Tibial nerve (tissue), 4 donors: ENCODE data around the gene EXOSC1. TPM values are rescaled to one million over a fixed set of nuclear protein-coding genes. Genes with fewer than 3 reads are reported as not detected.

Experiments used
- DNase-seq, 2 donors: peaks; one replicate each; pipeline ENCODE4 v3.0.0-alpha.2; 2019; ENCODE audit warnings: low spot score in 2 of 2
- H3K27ac ChIP-seq, 4 donors: fragments of 200-600 bp; sonication (generic) in 3 of 4; one replicate each; pipeline ENCODE4 v1.5.1; 2017 to 2019; ENCODE audit warnings: mild to moderate bottlenecking in 1 of 4
- H3K27me3 ChIP-seq, 2 donors: fragments of 200-600 bp; sonication (generic) in 1 of 2; one replicate each; pipeline versions ENCODE4 v1.5.1 to v1.6.0; 2017 to 2019
- H3K36me3 ChIP-seq, 3 donors: fragments of 200-600 bp; sonication (generic); one replicate each; pipeline ENCODE4 v1.5.1; 2018 to 2019
- H3K4me1 ChIP-seq, 4 donors: fragments of 200-600 bp; sonication (generic) in 3 of 4; one replicate each; pipeline ENCODE4 v1.5.1; 2017 to 2019
- H3K4me3 ChIP-seq, 4 donors: fragments of 200-600 bp; sonication (generic) in 3 of 4; one replicate each; pipeline ENCODE4 v1.5.1; 2017 to 2019; ENCODE audit warnings: mild to moderate bottlenecking in 1 of 4, moderate library complexity in 1 of 4
- H3K9me3 ChIP-seq, 4 donors: fragments of 200-600 bp; sonication (generic) in 3 of 4; one replicate each; pipeline ENCODE4 v1.5.1; 2017 to 2019
- CTCF ChIP-seq, 5 experiments: fragments of 200-600 bp in 3 of 5; fragments of 450-650 bp in 2 of 5; sonication (generic) in 3 of 5; IDR thresholded peaks; one replicate each; pipeline ENCODE4 v1.5.1; 2016 to 2019; ENCODE audit warnings: antibody characterized with exemption in 5 of 5, mild to moderate bottlenecking in 3 of 5, moderate library complexity in 2 of 5
- EP300 ChIP-seq, 2 donors: sonication (generic); formaldehyde crosslinking; IDR thresholded peaks; one replicate each; pipeline ENCODE4 v1.6.1; 2017; ENCODE audit warnings: antibody characterized with exemption in 2 of 2, mild to moderate bottlenecking in 1 of 2
- POLR2A ChIP-seq, 2 donors: fragments of 450-650 bp; IDR thresholded peaks; one replicate each; pipeline ENCODE4 v1.6.1; 2017; ENCODE audit warnings: antibody characterized with exemption in 2 of 2, mild to moderate bottlenecking in 2 of 2, moderate library complexity in 2 of 2
- WGBS, 2 donors: methylation state at CpG; one replicate each; pipeline ENCODE4 v1.1.5; 2018; 5-methylcytosine and 5-hydroxymethylcytosine counted together
- total RNA-seq, 4 donors: library from RNA; depleted of rRNA; stranded (reverse); fragments of >200 nt; gene quantifications; one replicate each; pipeline ENCODE4 v1.1.0, GENCODE V29; 2016

EXOSC1 gene
- total RNA-seq, 4 donors from 2014 or later = 21.6 to 40.8 (median 33.4) TPM

- Histone ChIP-seq H3K27ac (peak overlapping the region in 2 of 4 donors; percentile 28), H3K36me3 (peaks cover 15 to 100% (median 42%) of the 10 kb centered on the region in 3 donors), H3K4me3 (no peak overlapping the region), H3K4me1 (peaks cover 0 to 16% (median 0%) of the 10 kb centered on the region in 4 donors), H3K9me3 (no peaks in the 10 kb centered on the region), H3K27me3 (no peaks in the 10 kb centered on the region)
- no peak for DNase-seq
- 83 to 91% methylated on average over 2 to 4 of the region's 4 CpGs for WGBS, 2 donors
- no peak for TF ChIP-seq EP300 (IDR thresholded peaks at IDR 0.05)
- no peak for TF ChIP-seq CTCF (IDR thresholded peaks at IDR 0.05)
- TF ChIP-seq POLR2A (IDR thresholded peaks at IDR 0.05) = no peak
Measured at GRCh38 chr10:97466755-97467154, 20.9 kb upstream of the EXOSC1 start.

- Histone ChIP-seq H3K9me3 (no peaks in the 10 kb centered on the region), H3K36me3 (peaks cover 15 to 100% (median 46%) of the 10 kb centered on the region in 3 donors), H3K4me3 (no peak overlapping the region), H3K27ac (peak overlapping the region in 1 of 4 donors; percentile 28), H3K4me1 (peaks cover 0 to 16% (median 0%) of the 10 kb centered on the region in 4 donors), H3K27me3 (no peaks in the 10 kb centered on the region)
- TF ChIP-seq EP300 (IDR thresholded peaks at IDR 0.05) = no peak
- TF ChIP-seq CTCF (IDR thresholded peaks at IDR 0.05) = no peak
- no peak for TF ChIP-seq POLR2A (IDR thresholded peaks at IDR 0.05)
- WGBS, 2 donors = 83% methylated on average over 7 of the region's 7 CpGs
- DNase-seq = no peak
Measured at GRCh38 chr10:97465982-97466381, 20.2 kb upstream of the EXOSC1 start.

GRCh38 chr10:97464226-97464625, 18.4 kb upstream of the EXOSC1 start:
- H3K36me3 ChIP-seq = peaks cover 4 to 100% (median 57%) of the 10 kb centered on the region in 3 donors
- peak overlapping the region in 3 of 4 donors; percentile 8 to 60 (median 59) for H3K27ac ChIP-seq
- no peak overlapping the region for H3K4me3 ChIP-seq
- DNase-seq = no peak
- peaks cover 0 to 16% (median 0%) of the 10 kb centered on the region in 4 donors for H3K4me1 ChIP-seq
- H3K27me3 ChIP-seq = no peaks in the 10 kb centered on the region
- 67 to 91% methylated on average over 1 of the region's 1 CpG for WGBS, 2 donors
- TF ChIP-seq CTCF (IDR thresholded peaks at IDR 0.05) = no peak
- TF ChIP-seq POLR2A (IDR thresholded peaks at IDR 0.05) = no peak
- TF ChIP-seq EP300 (IDR thresholded peaks at IDR 0.05) = no peak
- H3K9me3 ChIP-seq = no peaks in the 10 kb centered on the region

- Histone ChIP-seq H3K36me3 (peaks cover 6 to 100% (median 57%) of the 10 kb centered on the region in 3 donors), H3K4me3 (no peak overlapping the region), H3K9me3 (no peaks in the 10 kb centered on the region), H3K27me3 (no peaks in the 10 kb centered on the region), H3K4me1 (peaks cover 0 to 16% (median 0%) of the 10 kb centered on the region in 4 donors), H3K27ac (peak overlapping the region in 3 of 4 donors; percentile 8 to 60 (median 59))
- 75 to 76% methylated on average over 4 of the region's 4 CpGs for WGBS, 2 donors
- DNase-seq = peak in 1 of 2 donors; percentile 66
- TF ChIP-seq CTCF (IDR thresholded peaks at IDR 0.05) = peak; percentile 73 to 88 (median 77)
- no peak for TF ChIP-seq POLR2A (IDR thresholded peaks at IDR 0.05)
- peak in 1 of 2 donors; percentile 74 for TF ChIP-seq EP300 (IDR thresholded peaks at IDR 0.05)
Measured at GRCh38 chr10:97463363-97464132, 17.7 kb upstream of the EXOSC1 start.

GRCh38 chr10:97462309-97462708, 16.5 kb upstream of the EXOSC1 start:
- TF ChIP-seq POLR2A (IDR thresholded peaks at IDR 0.05) = no peak
- no peak for TF ChIP-seq EP300 (IDR thresholded peaks at IDR 0.05)
- TF ChIP-seq CTCF (IDR thresholded peaks at IDR 0.05) = no peak
- 80 to 92% methylated on average over 2 of the region's 2 CpGs for WGBS, 2 donors
- H3K36me3 ChIP-seq = peaks cover 6 to 100% (median 63%) of the 10 kb centered on the region in 3 donors

More at GRCh38 chr10:97462309-97462708, 16.5 kb upstream of the EXOSC1 start:
- Histone ChIP-seq H3K4me1 (peaks cover 0 to 16% (median 0%) of the 10 kb centered on the region in 4 donors), H3K4me3 (no peak overlapping the region), H3K27me3 (no peaks in the 10 kb centered on the region), H3K9me3 (no peaks in the 10 kb centered on the region), H3K27ac (no peak overlapping the region)
- no peak for DNase-seq
